ENCODE data around the gene TNIK. TPM values are rescaled to one million over a fixed set of nuclear protein-coding genes. Genes with fewer than 3 reads are reported as not detected.
A peak's percentile ranks its signal among the peaks of the same experiment; 100 is the strongest.
"Not testable (repeated sequence)": the region's sequence is repeated elsewhere in the genome, so short reads cannot be mapped to it uniquely, and the experiment has no call there.

TNIK gene
- total RNA-seq, 2 experiments from 2014 or later: 57.6 to 61.7 TPM

DNA sequence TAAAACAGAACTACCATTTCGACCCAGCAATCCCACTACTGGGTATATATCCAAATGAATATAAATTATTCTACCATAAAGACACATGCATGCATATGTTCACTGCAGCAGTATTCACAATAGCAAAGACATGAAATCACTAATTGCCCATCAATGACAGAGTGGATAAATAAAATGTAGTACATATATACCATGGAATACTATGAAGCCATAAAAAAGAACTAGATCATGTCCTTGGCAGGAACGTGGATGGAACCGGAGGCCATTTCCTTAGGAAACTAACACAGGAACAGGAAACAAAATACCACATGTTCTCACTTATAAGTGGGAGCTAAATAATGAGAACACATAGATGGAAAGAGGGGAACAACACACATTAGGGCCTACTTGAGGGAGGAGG is 154.4 kb downstream of the TNIK start:
- H3K27ac Mint-ChIP-seq, CTCF ChIA-PET, POLR2A ChIA-PET, DNase-seq, H3K27me3 Mint-ChIP-seq, H3K4me3 Mint-ChIP-seq: not testable (repeated sequence)
- peaks cover 27% of the 10 kb centered on the region for H3K36me3 Mint-ChIP-seq (ENCODE audit: low read depth)
- peaks cover 10% of the 10 kb centered on the region for H3K4me1 Mint-ChIP-seq
- peaks cover 19% of the 10 kb centered on the region for H3K9me3 Mint-ChIP-seq

DNA sequence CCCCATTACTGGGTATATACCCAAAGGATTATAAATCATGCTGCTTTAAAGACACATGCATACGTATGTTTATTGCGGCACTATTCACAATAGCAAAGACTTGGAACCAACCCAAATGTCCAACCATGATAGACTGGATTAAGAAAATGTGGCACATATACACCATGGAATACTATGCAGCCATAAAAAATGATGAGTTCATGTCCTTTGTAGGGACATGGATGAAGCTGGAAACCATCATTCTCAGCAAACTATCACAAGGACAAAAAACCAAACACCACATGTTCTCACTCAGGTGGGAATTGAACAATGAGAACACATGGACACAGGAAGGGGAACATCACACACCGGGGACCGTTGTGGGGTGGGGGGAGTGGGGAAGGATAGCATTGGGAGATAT is 155.7 kb downstream of the TNIK start:
- H3K4me1 Mint-ChIP-seq, H3K4me3 Mint-ChIP-seq, H3K27ac Mint-ChIP-seq, POLR2A ChIA-PET, CTCF ChIA-PET, DNase-seq, H3K27me3 Mint-ChIP-seq: not testable (repeated sequence)
- peaks cover 37% of the 10 kb centered on the region for H3K36me3 Mint-ChIP-seq (ENCODE audit: low read depth)
- H3K9me3 Mint-ChIP-seq: peaks cover 23% of the 10 kb centered on the region

DNA sequence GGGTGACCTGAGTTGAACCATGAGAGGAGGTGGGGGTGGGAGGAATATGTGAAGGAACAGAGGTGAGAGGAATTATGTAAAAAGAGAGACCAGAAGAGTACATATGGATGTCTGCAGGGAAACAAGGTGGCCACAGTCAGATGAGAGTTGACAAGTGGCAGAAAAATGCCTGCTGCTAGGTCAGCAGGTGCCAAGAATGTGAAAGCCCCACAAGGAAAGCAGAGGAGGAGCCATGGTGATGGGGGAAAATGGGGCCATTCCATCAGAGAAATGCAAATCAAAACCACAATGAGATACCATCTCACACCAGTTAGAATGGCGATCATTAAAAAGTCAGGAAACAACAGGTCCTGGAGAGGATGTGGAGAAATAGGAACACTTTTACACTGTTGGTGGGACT is 156.2 kb downstream of the TNIK start:
- Mint-ChIP-seq H3K9me3 (peaks cover 23% of the 10 kb centered on the region), H3K36me3 (ENCODE audit: low read depth) (peaks cover 41% of the 10 kb centered on the region)
- CTCF ChIA-PET, H3K4me3 Mint-ChIP-seq, DNase-seq, H3K27me3 Mint-ChIP-seq, POLR2A ChIA-PET, H3K27ac Mint-ChIP-seq, H3K4me1 Mint-ChIP-seq: not testable (repeated sequence)

DNA sequence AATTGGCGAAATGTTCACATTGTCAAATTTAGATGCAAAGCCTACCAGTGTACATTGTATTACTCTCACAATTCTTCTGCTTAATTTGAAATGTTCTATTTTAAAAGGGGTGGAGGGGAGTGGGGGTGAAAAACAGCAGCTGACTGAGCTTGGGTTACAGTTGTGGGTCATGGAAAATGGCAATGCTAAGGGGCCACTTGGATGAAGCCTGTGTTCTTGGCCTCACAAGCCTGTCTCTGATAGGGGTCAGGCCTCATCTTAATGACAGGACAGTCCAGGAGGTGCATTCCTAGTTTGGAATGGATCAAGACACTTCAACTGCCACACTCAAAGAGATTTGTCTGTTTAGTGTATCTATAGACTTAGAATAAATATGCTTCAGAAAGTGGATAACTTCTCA is 158.2 kb downstream of the TNIK start:
- H3K4me3 Mint-ChIP-seq: no peak overlapping the region
- H3K4me1 Mint-ChIP-seq: peaks cover 6% of the 10 kb centered on the region
- H3K9me3 Mint-ChIP-seq: peaks cover 17% of the 10 kb centered on the region
- CTCF ChIA-PET: no interaction called here
- no peak overlapping the region for H3K27ac Mint-ChIP-seq
- peaks cover 42% of the 10 kb centered on the region for H3K36me3 Mint-ChIP-seq (ENCODE audit: low read depth)
- no peak for DNase-seq
- POLR2A ChIA-PET: no interaction called here
- no peaks in the 10 kb centered on the region for H3K27me3 Mint-ChIP-seq

DNA sequence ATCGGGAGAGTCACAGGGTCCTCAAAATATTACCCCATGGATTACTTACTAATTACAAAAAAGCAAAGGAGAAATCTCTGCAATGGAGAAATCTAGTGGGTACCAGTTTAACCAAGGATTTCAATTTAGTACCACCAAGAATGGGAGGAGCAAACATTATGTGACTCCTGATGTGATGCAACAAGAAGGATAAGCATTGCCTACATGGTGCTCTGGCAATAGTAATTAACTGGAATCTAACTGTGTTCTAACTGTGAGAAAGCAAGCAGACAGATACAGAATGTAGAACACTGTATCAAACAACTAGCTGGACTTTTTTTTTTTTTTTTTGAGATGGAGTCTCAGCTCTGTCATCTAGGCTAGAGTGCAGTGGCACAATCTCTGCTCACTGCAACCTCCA is 159.2 kb downstream of the TNIK start:
- no peaks in the 10 kb centered on the region for H3K27me3 Mint-ChIP-seq
- DNase-seq: no peak
- H3K36me3 Mint-ChIP-seq (ENCODE audit: low read depth): peaks cover 47% of the 10 kb centered on the region
- no peak overlapping the region for H3K27ac Mint-ChIP-seq
- H3K9me3 Mint-ChIP-seq: peaks cover 16% of the 10 kb centered on the region
- ChIA-PET POLR2A (no interaction called here), CTCF (no interaction called here)
- H3K4me1 Mint-ChIP-seq: peaks cover 5% of the 10 kb centered on the region
- no peak overlapping the region for H3K4me3 Mint-ChIP-seq

DNA sequence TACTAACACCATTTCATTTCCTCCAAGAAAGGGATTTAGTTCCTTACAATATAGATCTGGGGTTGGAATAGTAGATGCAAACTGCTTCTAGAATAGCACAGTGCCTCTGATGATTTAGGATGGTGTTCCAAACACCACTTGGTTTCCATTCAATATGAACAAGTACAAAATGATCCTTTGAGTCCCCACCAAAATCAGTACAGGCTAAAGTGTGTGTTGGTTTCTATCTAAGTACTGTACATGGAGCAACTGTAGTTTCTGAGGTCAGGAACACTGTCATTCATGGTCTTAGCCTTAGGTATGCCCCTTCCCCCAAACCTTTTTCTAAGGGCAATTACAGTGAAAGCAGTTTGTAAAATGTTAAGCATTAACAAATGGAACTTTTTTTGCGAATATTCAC is 162.3 kb downstream of the TNIK start:
- Mint-ChIP-seq H3K4me1 (peaks cover 14% of the 10 kb centered on the region), H3K36me3 (ENCODE audit: low read depth) (peaks cover 37% of the 10 kb centered on the region), H3K27ac (no peak overlapping the region), H3K4me3 (no peak overlapping the region), H3K9me3 (peaks cover 6% of the 10 kb centered on the region), H3K27me3 (no peaks in the 10 kb centered on the region)
- CTCF ChIA-PET: no interaction called here
- DNase-seq: no peak
- POLR2A ChIA-PET: no interaction called here

DNA sequence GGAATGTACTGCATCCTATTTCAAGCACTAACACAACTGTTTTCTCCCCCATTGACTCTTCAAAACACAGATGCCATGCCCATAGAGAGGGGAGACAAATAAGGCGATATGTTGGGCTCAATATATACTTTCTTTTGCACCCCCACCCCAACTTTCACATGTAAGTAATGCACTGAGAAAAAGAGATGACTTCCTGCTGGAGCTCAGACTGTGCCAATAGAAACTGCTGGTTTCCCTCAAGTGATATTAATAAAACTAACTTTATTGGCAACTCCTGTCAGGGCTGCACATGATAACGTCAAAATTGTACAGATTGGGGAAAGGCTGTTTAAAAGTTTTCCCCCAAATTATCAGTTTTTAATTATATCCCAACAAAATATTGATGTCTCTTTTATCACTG is 163.0 kb downstream of the TNIK start:
- no peaks in the 10 kb centered on the region for H3K27me3 Mint-ChIP-seq
- peaks cover 17% of the 10 kb centered on the region for H3K4me1 Mint-ChIP-seq
- no peak overlapping the region for H3K4me3 Mint-ChIP-seq
- DNase-seq: no peak
- peaks cover 6% of the 10 kb centered on the region for H3K9me3 Mint-ChIP-seq
- CTCF ChIA-PET: no interaction called here
- POLR2A ChIA-PET: no interaction called here
- H3K36me3 Mint-ChIP-seq (ENCODE audit: low read depth): peaks cover 34% of the 10 kb centered on the region
- H3K27ac Mint-ChIP-seq: no peak overlapping the region

DNA sequence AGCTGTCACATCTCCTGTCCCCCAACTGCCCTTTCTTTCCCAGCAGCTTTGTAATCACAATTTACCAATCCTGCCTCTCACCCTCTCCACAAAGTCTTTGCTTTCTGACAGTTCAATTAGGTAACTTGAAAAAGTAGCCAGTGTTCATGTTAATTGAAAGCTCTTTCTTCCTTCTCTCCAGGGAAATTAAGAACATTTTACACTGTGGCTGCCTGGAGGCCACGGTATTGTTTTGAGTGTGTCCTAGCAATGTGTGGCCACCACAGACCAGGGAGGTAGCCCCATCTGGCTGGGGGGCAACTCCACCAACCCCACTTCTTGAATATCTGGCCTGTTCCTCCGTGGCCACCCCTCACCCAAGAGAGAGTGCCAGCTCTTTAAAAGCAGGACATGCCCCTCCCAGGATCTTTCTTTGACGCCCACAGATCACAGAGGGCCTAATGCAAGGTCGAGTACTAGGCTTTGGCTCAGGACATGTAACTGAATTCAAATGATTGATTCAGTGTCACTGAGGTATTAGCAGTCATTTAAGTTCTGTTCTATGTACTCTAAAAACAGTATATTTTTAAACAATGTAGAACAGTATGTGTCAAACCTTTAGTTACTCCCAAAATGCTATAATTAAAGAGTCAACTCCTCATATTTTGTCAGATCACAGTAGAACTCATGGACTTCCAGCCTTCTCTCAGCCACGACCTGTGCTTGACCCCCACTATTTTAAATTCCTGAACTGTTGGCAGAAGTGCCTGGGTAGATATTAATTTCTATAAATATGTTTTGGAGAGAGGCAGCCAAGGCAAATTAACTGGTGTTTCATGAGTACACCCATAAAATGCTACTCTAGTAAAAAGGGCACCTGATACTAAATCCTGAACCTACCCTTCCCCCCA is 164.5 kb downstream of the TNIK start:
- Mint-ChIP-seq H3K4me1 (peaks cover 20% of the 10 kb centered on the region), H3K4me3 (no peak overlapping the region), H3K27ac (no peak overlapping the region), H3K9me3 (peaks cover 3% of the 10 kb centered on the region), H3K36me3 (ENCODE audit: low read depth) (peaks cover 29% of the 10 kb centered on the region), H3K27me3 (no peaks in the 10 kb centered on the region)
- ChIA-PET POLR2A (no interaction called here), CTCF (no interaction called here)
- no peak for DNase-seq

DNA sequence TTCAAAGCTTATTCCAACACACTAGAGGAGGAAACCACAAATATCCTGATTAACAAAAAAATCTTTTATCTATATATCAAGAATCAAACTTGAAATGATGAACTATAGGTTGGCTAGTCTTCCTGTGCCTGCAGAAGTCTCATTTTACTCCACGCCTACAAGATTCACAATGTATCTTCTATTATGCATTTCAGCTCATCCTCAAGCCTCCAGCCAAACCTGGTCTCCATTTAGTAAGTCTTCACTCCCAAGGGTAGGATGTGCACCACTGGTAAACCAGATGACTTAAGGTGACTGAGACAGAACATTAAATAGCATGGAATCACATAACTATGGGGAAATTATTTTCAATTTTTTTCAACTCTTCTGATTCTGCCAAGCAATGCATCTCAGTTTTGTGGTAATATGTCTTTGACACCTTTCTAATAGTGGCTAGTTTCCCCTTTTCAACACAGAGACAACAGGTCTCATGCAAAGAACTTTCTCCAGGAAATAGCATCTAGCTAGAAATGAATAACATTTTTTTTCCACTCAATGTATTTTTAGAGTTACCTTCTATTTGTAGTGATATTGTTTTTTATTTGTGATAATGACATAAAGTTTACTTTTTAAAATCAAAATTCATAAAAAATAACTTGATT is 166.9 kb downstream of the TNIK start:
- Mint-ChIP-seq H3K9me3 (no peaks in the 10 kb centered on the region), H3K4me1 (peaks cover 22% of the 10 kb centered on the region), H3K27me3 (no peaks in the 10 kb centered on the region), H3K27ac (no peak overlapping the region), H3K4me3 (no peak overlapping the region), H3K36me3 (ENCODE audit: low read depth) (peaks cover 13% of the 10 kb centered on the region)
- ChIA-PET CTCF (interaction anchor here (1.0 kb wide), 1 partner anchor 9 kb away, joined by 3 read pairs; no protein-coding TSS in a partner anchor), POLR2A (no interaction called here)
- DNase-seq: no peak

DNA sequence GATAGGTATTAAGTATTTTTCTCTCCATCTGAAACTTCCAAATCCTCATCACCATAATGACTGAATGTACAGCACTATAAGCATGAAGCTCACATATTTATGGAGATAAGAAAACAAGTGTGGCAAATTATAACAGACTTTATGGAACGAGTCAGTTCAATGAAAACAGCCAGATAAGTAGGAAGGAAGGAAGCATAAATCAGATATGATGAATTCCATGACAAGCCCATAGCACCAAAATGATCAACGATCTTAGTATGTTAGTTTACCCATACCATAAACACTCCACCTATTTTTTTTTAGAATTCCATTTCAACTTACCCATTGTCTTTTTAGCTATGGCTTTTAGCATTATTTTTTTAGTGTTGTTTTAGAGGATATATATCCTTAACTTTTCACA is 169.5 kb downstream of the TNIK start:
- H3K9me3 Mint-ChIP-seq: no peaks in the 10 kb centered on the region
- CTCF ChIA-PET: no interaction called here
- peaks cover 5% of the 10 kb centered on the region for H3K36me3 Mint-ChIP-seq (ENCODE audit: low read depth)
- H3K27ac Mint-ChIP-seq: no peak overlapping the region
- H3K27me3 Mint-ChIP-seq: no peaks in the 10 kb centered on the region
- H3K4me3 Mint-ChIP-seq: no peak overlapping the region
- no peak for DNase-seq
- POLR2A ChIA-PET: no interaction called here
- H3K4me1 Mint-ChIP-seq: peaks cover 41% of the 10 kb centered on the region

DNA sequence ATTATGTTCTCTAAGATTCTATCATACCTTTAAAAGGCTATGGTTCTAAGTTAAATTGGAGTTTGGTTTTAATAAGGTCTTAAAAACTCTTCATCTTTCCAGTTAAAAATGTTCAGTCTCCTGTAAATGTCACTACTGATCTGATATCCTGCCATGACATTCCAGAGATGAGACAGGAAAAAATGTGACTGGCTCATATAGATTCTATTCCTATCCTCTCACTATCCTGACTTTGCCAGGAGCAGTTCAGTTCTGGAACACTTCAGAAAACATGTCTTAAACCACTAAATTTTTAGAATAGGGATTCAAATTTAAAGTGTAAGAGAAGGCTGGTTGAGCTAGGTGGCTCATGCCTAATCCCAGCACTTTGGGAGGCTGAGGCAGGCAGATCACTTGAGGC is 170.9 kb downstream of the TNIK start:
- Mint-ChIP-seq H3K4me1 (peaks cover 46% of the 10 kb centered on the region), H3K27me3 (no peaks in the 10 kb centered on the region), H3K27ac (no peak overlapping the region), H3K4me3 (no peak overlapping the region), H3K36me3 (ENCODE audit: low read depth) (peaks cover 4% of the 10 kb centered on the region), H3K9me3 (no peaks in the 10 kb centered on the region)
- ChIA-PET POLR2A (no interaction called here), CTCF (no interaction called here)
- no peak for DNase-seq

DNA sequence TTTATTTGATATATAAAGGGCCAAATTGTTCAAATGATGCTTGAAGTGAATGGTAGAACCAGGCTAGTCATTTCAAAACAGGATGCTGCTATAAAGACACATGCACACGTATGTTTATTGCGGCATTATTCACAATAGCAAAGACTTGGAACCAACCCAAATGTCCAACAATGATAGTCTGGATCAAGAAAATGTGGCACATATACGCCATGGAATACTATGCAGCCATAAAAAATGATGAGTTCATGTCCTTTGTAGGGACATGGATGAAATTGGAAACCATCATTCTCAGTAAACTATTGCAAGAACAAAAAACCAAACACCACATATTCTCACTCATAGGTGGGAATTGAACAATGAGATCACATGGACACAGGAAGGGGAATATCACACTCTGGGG is 172.4 kb downstream of the TNIK start:
- H3K4me3 Mint-ChIP-seq; CTCF ChIA-PET; H3K36me3 Mint-ChIP-seq (ENCODE audit: low read depth); POLR2A ChIA-PET; H3K27me3 Mint-ChIP-seq; H3K27ac Mint-ChIP-seq; DNase-seq; H3K9me3 Mint-ChIP-seq: not testable (repeated sequence)
- H3K4me1 Mint-ChIP-seq: peaks cover 52% of the 10 kb centered on the region

DNA sequence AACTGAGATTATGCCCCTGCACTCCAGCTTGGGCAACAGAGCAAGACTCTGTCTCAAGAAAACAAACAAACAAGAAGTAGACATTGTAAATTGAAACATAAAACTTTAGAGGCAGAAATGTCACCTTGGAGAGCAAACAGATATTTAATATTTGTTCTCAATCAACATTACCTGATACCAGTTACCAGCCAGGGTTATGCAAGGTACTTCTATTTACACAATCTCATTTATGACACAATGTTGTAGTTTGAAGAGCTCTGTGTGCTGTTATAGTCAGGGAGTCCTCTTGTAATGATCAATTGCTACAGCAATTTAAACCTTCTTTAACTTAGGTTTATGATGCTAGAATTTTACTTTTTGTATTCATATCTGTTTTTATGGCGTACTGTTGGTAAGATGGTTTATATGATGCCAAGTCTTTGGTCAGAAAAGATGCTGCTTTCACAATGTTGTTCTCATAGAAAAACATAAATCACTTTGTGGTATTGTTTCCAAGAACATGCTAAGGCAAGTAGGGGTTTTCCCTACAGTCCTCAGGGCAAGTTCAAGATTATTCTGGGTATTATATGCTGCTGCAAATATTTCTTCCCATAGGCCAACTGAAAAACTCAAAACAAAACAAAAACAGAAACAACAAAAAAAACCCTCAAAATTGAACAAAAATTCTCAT is 173.5 kb downstream of the TNIK start:
- ChIA-PET POLR2A (interaction anchor here (0.6 to 2.4 kb wide), 2 partner anchors 38 to 429 kb away, joined by 3 to 7 read pairs; no protein-coding TSS in a partner anchor), CTCF (no interaction called here)
- Mint-ChIP-seq H3K27me3 (no peaks in the 10 kb centered on the region), H3K4me1 (peaks cover 54% of the 10 kb centered on the region), H3K9me3 (no peaks in the 10 kb centered on the region), H3K36me3 (ENCODE audit: low read depth) (peaks cover 14% of the 10 kb centered on the region), H3K4me3 (no peak overlapping the region), H3K27ac (peak overlapping the region; percentile 37)
- DNase-seq: no peak

Measured in activated CD4-positive, alpha-beta memory T cell treated with anti-CD3 and anti-CD28 coated beads, Interleukin-2, amount 10 ng/mL, durations not matched to agents 7 days and 5 days (primary cell).